ENCODE data around the gene DACT3. TPM values are rescaled to one million over a fixed set of nuclear protein-coding genes. Genes with fewer than 3 reads are reported as not detected.
"Not testable (repeated sequence)": the region's sequence is repeated elsewhere in the genome, so short reads cannot be mapped to it uniquely, and the experiment has no call there.

Gene DACT3
- total RNA-seq, 1 donor from 2014 or later: 2.3 TPM

DNA sequence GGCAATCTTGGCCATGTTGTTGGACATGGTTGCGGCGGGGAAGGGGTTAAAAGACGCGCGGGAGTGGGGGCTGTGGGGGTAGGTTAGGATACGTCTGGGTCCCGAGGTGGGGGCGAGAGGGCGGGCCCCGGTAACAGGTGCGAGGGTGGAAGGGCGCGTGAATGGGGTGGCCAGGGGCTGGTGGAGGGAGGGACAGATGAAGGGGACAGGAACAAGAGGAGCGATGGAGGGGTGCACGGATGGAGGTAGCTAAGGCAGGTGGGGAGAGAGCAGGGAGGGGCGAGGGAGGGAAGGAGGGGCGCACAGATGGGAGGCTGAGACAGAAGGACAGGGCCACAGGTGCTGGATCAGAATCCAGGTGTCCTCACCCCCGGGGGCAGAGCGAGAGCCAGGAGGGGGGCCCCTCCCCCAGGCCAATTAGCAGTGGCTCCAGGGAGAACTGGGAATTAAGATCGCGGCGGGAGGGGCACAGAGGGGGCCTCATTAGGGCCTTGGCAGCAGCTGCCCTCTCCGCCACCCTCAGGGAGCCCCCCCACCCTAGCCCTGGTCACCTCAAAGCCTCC lies 26.2 kb downstream of the DACT3 start:
- no peak for DNase-seq (ENCODE audit: extremely low read depth, low read depth, low spot score)

DNA sequence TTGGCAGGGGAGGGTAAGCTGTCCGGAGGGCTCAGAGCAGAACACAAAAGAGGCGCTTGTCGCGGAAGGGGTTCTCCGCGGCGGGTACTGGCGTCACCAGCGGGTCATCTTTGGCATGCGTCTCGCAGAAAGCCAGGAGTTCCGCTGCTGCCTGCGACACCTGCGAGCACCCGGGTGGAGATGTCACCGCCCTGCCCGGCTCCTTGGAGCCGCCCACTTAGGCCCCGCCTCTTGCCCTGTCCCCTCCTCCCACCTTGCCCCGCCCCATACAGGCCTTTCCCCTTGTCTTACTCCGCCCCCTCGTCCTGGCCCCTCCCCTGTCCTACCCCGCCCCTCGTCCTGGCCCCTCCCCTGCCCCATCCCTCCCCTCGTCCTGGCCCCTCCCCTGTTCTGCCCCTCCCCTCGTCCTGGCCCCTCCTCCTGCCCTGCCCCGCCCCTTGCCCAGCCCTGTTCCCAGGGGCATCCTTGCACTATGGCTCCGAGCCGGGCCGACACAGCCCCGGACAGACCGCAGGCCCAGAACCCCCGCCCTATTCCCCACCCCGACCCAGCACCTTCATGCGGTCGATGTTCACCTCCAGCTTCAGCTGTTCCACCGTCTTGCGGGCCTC lies 26.8 kb downstream of the DACT3 start:
- DNase-seq (ENCODE audit: extremely low read depth, low read depth, low spot score): no peak

DNA sequence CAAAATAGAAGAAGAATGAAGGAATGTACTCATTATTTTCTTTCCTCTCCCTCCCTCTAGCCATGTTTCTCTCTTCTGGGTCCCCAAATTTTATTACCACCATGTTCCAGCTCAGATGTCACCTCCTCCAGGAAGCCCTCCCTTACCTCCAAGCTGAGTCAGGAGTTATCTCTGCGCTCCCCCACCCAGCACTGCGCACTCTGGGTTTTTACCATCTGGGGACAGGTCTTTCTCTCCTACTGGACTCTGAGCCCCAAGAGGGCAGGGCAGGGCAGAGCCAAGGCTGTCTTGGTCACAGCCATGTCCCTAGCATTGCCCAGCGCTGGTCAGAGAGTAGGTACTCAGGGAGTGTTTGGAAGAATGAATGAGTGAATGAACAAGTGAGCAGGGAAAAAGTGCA lies 27.9 kb downstream of the DACT3 start:
- DNase-seq (ENCODE audit: extremely low read depth, low read depth, low spot score): no peak

DNA sequence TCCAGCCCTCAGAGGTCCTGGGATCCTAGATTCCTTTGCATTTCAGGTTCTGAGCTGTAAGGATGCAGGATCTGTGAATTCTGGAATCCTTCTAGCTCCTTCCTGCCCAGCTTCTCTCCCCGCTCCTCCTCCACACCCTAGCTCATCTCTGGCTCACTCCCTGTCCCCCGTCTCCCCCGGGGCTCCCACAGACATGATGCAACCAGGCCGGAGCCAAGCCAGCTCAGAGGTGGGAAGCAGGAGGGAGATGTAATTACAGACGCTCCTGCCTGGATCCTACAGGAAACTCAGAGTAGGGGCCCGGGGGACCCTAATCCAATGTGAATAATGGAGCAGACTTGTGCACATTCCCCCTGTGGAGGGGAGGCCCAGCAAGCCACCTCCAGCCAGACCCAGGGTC lies 29.5 kb downstream of the DACT3 start:
- DNase-seq (ENCODE audit: extremely low read depth, low read depth, low spot score): no peak

DNA sequence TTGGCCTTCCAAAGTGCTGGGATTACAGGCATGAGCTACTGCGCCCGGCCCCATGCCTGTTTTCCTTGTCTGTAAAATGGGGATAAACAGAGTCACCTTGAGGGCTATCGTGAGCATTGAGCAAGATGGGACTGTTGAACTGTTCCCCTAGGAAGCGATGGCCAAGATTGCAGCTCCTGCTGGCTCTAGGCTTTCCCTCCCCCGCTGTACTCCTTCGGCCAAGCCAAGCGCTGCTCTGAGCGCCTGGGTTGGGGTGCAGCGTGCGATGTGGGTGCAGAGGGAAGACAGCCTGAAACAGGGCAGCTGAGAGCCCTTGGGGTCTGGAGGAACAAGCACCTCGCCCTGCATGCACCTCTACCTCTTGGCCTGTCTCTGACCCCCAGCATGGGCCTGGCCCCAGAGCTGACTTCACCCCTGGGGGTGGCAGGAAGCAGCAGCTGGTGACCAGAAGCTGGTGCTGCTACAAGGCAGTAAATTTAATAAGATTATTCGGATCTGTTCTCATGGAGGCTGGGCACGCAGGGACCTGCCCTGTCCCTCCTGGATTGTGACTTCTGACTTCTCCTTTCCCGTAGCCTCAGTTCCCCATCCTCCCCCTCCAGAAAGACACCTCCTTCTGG lies 30.3 kb downstream of the DACT3 start:
- DNase-seq (ENCODE audit: extremely low read depth, low read depth, low spot score): no peak

DNA sequence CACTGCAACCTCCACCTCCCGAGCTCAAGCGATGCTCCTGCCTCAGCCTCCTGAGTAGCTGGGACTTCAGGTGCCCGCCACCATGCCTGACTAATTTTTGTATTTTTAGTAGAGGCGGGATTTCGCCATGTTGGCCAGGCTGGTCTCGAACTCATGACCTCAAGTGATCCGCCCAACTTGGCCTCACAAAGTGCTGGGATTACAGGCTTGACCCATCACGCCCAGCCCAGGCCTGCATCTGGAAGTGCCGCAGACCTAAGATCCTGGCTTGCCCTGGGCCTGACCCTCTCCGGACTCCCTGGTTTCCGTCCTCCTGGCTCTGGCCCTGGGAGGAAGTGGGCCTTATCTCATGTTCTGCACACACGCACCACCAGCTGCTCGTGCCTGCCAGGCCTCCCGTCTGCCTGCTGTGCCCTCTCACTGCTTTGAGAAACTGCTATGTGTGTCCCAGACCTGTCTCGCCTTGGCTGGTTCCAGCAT lies 31.4 kb downstream of the DACT3 start:
- DNase-seq (ENCODE audit: extremely low read depth, low read depth, low spot score): no peak

DNA sequence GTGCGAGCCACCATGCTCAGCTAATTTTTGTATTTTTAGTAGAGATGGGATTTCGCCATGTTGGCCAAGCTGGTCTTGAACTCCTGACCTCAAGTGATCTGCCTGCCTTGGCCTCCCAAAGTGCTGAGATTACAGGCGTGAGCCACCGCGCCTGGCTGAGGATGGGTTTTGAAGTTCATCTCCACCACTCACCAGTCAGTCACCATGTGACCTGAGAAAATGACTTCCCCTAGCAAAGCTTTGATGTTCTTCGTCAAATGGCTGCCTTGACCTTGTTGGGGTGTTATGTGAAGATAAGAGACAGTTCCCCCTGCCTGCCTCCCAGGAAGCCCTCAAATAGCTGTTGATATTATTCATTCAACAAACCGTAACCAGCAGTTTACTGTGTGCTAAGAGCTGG lies 32.0 kb downstream of the DACT3 start:
- not testable (repeated sequence) for DNase-seq (ENCODE audit: extremely low read depth, low read depth, low spot score)

DNA sequence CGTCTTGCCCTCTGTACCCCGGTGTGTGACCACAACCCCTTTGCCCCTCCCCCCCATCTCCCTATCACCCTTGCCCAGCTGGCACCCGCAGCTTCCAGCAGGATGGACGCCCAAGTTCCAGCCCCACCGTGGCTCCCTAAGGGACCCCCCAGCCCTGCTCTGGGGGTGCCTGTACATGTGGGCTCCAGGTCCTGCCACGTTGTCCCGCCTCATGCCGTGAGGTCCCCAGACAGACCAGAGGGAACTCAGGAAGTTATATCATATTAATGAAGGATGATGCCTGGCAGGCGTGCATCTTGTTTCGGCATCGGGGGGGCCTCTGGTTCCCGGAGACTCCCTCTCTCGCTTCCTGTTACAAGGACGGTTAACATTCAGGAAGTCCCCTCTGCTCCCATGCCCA lies 34.5 kb downstream of the DACT3 start:
- no peak for DNase-seq (ENCODE audit: extremely low read depth, low read depth, low spot score)

DNA sequence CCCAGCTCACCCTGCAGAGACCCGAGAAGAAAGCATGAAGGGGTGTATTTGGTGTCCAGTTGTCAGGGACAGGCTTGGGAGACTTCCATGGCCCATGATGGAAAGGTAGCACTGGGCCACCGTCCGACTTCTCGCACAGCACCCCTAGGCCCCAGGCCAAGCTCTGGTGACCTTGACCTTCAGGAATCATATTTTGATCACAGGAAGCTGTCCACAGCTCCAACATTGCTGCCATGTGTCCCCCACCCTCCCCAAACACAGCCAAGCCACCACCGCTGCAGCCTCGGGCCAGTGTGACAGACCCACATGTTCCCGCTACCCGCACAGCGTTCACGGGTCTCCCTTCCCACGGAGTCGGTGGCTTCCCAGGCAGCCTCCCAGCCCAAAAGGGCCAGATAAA lies 35.3 kb downstream of the DACT3 start:
- no peak for DNase-seq (ENCODE audit: extremely low read depth, low read depth, low spot score)

DNA sequence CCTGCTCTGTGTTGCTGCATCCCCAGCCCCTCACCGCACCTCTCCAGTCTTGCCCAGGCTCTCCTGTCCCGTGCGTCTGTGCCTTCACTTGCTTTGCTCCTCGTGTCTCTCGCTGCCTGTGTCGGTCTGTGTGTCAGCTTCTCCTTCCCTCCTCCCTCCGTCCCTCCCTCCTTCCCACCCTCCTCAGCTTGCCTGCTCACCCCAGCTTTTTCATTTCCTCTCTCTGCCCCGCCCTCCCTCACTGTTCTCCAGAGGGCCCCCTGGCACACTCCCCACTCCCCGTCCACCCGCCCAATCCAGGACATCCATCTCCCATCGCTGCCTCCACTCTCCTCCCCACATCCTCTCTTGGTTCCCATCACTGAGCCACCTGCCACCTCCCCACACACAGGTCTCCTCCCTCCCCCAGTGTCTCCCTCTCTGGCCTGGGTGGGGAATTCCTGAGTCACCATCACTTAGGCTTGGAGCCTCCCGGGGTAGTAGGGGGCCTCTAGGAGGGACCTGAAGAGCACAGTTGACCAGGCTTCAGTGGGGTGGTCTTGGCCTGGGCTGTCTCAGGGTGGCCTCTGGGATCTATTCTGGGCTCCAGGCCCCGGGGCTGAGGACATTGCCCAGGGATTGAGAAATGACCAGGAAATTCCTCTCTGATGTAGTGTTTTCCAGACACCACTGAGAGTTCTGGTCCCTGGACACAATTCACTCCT lies 35.9 kb downstream of the DACT3 start, which contains the start of gene PTGIR:
Gene PTGIR, minus strand, starts transcription at position 132 of the 704 bp plus-strand sequence. CDS start 864 bp downstream, outside the sequence.
- DNase-seq (ENCODE audit: extremely low read depth, low read depth, low spot score): no peak

DNA sequence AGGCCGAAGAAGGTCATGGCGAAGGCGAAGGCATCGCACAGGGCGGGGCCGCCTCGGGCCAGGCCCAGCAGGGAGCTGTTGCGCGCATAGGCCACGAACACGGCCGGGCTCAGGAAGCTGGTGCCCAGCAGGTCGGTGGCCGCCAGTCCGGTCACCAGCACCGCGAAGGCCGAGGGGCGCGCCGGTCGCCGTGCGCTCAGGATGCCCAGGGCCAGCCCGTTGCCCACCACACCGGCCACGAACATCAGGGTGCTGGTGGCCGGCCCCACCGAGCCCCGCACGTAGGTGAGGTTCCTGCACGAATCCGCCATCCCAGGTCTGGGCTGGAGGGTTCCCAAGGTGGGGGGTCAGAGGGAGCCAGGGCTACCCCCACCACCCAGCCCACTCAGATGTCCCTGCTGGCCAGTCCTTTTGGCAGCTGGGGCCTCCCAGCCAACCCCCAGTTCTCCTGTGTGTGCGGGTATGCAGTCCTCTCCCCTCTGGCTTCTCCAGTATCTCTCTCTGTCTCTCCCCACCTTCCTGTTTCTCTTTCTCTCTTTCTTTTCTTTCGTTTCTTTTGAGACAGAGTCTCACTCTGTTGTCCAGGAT lies 37.0 kb downstream of the DACT3 start:
- no peak for DNase-seq (ENCODE audit: extremely low read depth, low read depth, low spot score)

DNA sequence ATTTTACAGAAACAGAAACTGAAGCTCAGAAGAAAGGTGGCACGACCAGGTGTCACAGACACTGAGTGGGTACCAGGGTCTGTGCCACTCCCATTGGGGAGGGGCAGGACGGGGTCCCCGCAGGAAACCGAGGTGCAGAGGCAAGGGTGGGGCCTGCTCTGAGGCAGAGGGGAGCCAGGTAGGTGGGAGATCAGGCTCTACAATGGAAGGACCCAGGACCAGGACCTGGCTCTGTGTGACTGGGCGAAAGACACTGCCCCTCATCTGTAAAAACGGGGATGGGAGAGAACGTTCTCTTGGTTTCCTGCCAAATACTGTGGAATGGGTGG lies 38.9 kb downstream of the DACT3 start:
- no peak for DNase-seq (ENCODE audit: extremely low read depth, low read depth, low spot score)

DNA sequence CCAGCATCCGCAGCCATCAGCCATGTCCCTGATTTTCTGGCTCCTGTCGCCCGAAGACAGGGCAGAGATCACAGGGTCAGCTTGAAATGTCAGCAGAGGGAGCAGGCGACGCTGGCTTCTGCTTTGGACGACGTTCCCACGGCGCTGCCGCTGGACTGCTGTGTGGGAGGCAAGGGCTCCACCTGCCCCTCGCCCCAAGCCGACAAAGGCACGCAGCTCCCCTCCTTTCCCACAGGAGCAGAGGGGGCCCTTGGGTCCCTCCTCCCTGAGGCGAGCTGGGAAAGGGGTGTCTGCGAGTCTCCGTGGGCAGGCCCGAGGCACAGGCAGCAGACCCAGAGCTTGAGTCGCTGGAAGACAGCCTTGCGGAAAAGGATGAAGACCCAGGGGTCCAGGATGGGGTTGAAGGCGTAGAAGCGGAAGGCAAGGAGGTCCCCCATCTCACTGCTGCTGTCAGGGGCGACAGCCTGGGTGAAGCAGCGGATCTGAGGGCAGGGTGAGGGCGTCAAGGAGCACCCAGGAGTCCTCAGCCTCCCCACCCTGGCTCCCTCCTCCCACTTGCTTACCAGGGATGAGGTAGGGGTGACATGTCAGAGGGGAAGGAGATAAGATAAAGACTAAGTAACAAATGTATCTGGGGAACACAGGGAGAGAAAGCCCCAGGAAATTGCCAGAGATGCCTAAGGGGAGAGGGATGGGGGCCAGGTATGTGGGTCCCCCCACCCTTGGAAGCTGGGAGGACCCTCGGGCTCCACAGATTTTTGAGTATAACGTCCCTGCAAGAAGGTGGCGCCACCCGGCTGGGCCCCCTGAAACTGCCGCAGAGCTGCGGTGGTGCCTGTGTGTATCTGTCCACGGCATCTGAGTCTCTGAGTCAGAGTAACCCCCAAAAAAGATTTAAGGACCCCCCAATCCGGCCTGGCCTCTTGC lies 39.5 kb downstream of the DACT3 start:
- no peak for DNase-seq (ENCODE audit: extremely low read depth, low read depth, low spot score)

DNA sequence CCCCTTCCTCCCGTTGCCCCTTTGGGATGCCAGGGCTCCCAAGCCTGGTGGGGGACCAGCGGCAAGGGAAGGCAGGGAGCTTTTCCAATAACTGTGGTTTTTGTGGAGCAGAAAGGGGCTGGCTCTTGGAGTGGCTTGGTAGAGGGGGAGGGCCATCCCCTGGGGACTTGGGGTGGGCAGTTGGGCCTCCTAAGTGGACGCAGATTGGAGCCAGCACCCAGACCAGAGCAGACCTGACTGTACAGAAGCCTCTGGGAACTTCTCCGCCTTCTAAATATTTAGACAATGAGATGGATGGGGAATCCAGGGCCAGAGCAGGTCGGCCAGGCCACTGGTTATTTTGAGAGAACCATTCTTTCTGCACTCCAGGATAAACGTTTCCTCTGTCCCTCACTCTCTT lies 40.3 kb downstream of the DACT3 start:
- no peak for DNase-seq (ENCODE audit: extremely low read depth, low read depth, low spot score)

DNA sequence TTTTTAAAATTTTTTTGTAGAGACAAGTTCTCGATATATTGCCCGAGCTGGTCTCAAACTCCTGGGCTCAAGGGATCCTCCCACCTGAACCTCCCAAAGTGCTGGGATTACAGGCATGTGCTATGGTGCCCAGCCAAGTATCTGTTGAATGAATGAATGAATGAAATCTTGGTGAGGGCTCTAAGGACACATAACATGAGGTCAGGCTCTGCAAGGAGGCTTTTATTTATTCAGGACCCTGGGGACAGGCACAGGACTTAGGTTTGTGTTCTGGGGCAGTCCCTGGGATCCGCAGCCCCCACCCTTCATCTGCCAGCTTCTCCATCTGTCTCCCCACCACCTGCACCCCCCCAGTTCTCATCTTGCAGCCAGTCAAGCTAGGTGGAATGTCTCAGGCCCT lies 40.7 kb downstream of the DACT3 start:
- DNase-seq (ENCODE audit: extremely low read depth, low read depth, low spot score): no peak

DNA sequence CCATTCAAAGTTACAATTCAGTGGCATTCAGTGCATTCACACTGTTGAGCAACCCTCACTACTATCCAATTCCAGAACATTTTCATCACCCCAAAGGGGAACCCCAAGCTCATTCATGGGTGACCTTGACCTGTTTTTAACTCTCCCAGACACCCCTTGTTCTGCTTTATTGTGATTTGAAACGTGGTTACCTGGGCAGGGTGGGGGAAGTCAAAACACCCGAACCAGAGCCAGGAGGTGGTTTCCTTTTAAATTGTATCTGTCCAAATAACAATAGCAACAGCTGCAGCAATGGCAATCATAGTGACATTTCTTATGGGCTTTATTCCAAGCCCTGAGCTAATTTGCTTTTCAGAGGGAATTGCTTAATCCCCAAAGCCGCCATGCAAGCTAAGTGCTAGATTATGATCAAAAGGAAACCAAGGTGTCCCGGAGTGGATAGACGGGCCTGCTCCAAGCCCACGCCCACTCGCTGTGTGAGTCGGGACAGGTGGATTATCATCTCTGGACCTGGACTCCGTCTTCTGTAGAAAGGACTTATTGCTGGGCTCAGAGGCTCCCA lies 42.2 kb downstream of the DACT3 start:
- no peak for DNase-seq (ENCODE audit: extremely low read depth, low read depth, low spot score)

DNA sequence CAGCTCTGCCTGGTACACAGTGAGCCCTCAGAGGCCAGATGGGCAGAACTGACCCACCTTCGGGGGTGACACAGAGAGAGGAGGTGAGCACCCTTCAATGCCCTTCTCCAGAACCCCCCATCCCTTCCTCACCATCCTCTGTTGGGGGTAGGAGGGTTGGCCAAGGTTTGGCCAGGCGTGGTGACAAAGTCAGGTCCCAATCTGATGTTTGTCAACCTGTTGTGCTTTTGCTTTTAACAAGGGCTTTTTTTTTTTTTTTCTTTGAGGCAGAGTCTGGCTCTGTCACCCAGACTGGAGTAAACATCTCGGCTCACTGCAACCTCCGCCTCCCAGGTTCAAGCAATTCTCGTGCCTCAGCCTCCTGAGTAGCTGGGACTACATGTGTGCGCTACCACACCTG lies 43.4 kb downstream of the DACT3 start:
- DNase-seq (ENCODE audit: extremely low read depth, low read depth, low spot score): no peak

DNA sequence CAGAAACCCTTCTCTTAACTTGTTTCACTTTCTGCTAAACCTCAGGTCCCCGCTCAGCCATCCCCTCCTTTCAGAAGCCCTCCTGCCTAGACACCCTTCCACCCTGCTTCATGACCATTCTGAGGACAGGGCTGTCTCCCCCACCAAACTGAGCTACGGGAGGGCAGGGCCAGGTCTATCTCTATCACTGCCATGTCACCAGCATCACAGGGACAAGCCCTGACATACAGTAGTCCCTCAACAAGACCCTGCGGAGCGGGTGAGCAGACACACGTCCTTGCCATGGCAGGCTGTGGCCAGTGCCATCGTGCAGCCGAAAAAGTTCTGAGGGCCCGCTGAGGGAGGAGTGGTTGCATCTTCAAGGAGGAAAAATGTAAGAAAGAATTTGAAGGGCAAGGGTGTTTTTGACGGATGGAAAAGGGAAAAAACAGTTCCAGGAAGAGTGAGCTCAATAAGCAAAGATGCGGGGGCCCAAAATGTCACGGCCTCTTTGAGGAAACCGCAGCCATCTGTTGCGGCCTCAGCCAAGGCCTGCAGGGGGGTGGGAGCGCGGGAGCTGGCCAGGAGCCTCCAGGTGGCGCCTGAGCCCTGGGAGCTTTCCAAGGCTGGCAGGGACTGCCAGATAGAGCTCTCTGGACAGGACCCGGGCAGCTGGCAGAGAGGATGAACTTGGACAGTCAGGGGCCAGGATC lies 44.2 kb downstream of the DACT3 start:
- no peak for DNase-seq (ENCODE audit: extremely low read depth, low read depth, low spot score)

DNA sequence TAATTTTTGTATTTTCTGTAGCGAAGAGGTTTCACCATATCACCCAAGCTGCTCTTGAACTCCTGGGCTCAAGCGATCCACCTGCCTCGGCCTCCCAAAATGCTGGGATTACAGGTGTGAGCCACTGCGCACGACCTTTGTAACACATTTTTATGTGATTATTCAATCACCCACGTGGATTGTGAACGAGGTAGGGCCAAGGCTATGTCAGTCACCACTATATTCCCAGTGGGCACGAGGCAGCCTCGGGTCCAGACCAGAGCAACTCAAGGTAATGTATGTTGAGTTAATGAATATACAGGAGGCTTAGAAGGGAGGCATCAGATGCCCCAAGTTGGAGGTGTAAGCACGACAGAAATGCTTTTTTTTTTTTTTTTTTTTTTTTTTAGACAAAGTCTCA lies 45.0 kb downstream of the DACT3 start:
- no peak for DNase-seq (ENCODE audit: extremely low read depth, low read depth, low spot score)
